ENCODE results near the gene SPATA9. TPM values are rescaled to one million over a fixed set of nuclear protein-coding genes. Genes with fewer than 3 reads are reported as not detected.

The SPATA9 gene
- polyA plus RNA-seq, 1 of the 3 experiments (the other 2 are of a cell fraction) = 0.07 TPM

GRCh38 chr5:95655575-95655974 lies 27.2 kb downstream of the SPATA9 start:
- Histone ChIP-seq H3K27me3 (ENCODE audit: insufficient read depth) (no peaks in the 10 kb centered on the region), H4K20me1 (ENCODE audit: insufficient read depth) (no peaks in the 10 kb centered on the region), H3K79me2 (ENCODE audit: insufficient read depth) (no peaks in the 10 kb centered on the region), H3F3A (replicated peaks; ENCODE audit: insufficient read depth) (no peaks in the 10 kb centered on the region), H2AFZ (ENCODE audit: low read depth) (no peak overlapping the region), H3K9me3 (no peaks in the 10 kb centered on the region), H3K27ac (ENCODE audit: low read depth in 2 of 2, low read length in 1 of 2) (no peak overlapping the region), H3K4me3 (ENCODE audit: low read depth in 2 of 2, low read length in 1 of 2) (no peak overlapping the region), H3K4me2 (no peak overlapping the region), H3K9ac (no peak overlapping the region), H3K4me1 (ENCODE audit: control insufficient read depth in 1 of 2, insufficient read depth in 2 of 2, low read depth in 1 of 2, low read length in 1 of 2) (no peaks in the 10 kb centered on the region; a peak in 1 of 4 replicates), H3K36me3 (replicated peaks in 1 of 2; ENCODE audit: control insufficient read depth in 1 of 2, insufficient read depth in 2 of 2, low read length in 1 of 2) (no peaks in the 10 kb centered on the region), H3K9me2 (no peaks in the 10 kb centered on the region)
- TF ChIP-seq REST (IDR thresholded peaks at IDR 0.05; ENCODE audit: low read depth, low read length) (no peak), ELF1 (IDR thresholded peaks at IDR 0.05) (no peak), RCOR1 (IDR thresholded peaks at IDR 0.05; ENCODE audit: low read length) (no peak), RFX5 (IDR thresholded peaks at IDR 0.05; ENCODE audit: low read length) (no peak), YY1 (IDR thresholded peaks at IDR 0.05; ENCODE audit: low read depth) (no peak), CHD2 (IDR thresholded peaks at IDR 0.05; ENCODE audit: low read length, partially characterized antibody) (no peak), TEAD4 (IDR thresholded peaks at IDR 0.05; ENCODE audit: borderline replicate concordance, insufficient read depth) (no peak), IRF3 (IDR thresholded peaks at IDR 0.05; ENCODE audit: low read depth, low read length) (no peak), EZH2phosphoT487 (IDR thresholded peaks at IDR 0.05; ENCODE audit: borderline replicate concordance, low read depth) (no peak), FOXJ3 (CRISPR knock-in tag; IDR thresholded peaks at IDR 0.05) (no peak), PBX3 (IDR thresholded peaks at IDR 0.05) (no peak), EP300 (IDR thresholded peaks at IDR 0.05; ENCODE audit: borderline replicate concordance in 1 of 2, low read depth in 1 of 2, low read length in 1 of 2) (no peak), USF1 (IDR thresholded peaks at IDR 0.05; ENCODE audit: borderline replicate concordance, low read depth) (no peak), TCF12 (IDR thresholded peaks at IDR 0.05) (no peak), FOSL2 (IDR thresholded peaks at IDR 0.05; ENCODE audit: borderline replicate concordance, low read depth) (no peak), RXRA (IDR thresholded peaks at IDR 0.05; ENCODE audit: borderline replicate concordance, low read depth) (no peak), GABPA (IDR thresholded peaks at IDR 0.05; ENCODE audit: low read depth) (no peak)
- 68% methylated on average over 1 of the region's 1 CpG for WGBS (ENCODE audit: low lambda C conversion rate)
- no peak for DNase-seq
- CTCF ChIA-PET = interaction anchor here (1.3 to 2.2 kb wide), 3 partner anchors 9 to 126 kb away, joined by 3 to 14 read pairs (median 8); no protein-coding TSS in a partner anchor
- POLR2A ChIA-PET = no interaction called here
